NCI-H82 treated with DMSO at 0.1 percent for 48 hours (cell line): ENCODE data around the gene SEZ6.

Experiments used
- DNase-seq: peaks from one replicate; lab custom pipeline; 2025; ENCODE audit not compliant: unreplicated experiment; lab: John Stamatoyannopoulos, UW

Gene SEZ6

GRCh38 chr17:29003289-29003688 lies 2.5 kb downstream of the SEZ6 start:
- DNase-seq: no peak

- no peak for DNase-seq
These were observed 3.0 kb downstream of the SEZ6 start for GRCh38 chr17:29002811-29003210.

DNA sequence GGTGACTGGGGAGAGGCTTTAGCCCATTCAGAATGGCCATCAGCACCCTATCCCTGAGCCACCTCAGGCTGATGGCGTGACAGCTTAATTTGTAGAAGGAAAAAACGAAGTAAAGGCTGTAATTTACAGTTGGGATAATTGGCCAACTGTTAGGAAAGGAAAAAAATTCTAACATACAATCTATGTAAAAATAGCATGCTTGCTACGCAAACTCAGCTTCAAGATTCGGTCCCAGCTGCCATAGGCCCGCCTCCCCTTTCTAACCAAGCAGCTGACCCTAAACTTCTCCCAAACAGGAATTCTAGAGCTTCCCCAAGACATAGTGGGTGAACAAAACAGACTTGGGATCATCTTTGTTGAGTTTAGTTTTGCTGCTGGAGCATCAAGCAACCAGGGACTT lies 4.9 kb downstream of the SEZ6 start:
- DNase-seq: no peak

GRCh38 chr17:28999206-28999605 lies 6.6 kb downstream of the SEZ6 start:
- DNase-seq: no peak

GRCh38 chr17:28997806-28998205 lies 8.0 kb downstream of the SEZ6 start:
- DNase-seq: no peak

- no peak for DNase-seq
These were observed 9.2 kb downstream of the SEZ6 start for GRCh38 chr17:28996554-28997096.

DNA sequence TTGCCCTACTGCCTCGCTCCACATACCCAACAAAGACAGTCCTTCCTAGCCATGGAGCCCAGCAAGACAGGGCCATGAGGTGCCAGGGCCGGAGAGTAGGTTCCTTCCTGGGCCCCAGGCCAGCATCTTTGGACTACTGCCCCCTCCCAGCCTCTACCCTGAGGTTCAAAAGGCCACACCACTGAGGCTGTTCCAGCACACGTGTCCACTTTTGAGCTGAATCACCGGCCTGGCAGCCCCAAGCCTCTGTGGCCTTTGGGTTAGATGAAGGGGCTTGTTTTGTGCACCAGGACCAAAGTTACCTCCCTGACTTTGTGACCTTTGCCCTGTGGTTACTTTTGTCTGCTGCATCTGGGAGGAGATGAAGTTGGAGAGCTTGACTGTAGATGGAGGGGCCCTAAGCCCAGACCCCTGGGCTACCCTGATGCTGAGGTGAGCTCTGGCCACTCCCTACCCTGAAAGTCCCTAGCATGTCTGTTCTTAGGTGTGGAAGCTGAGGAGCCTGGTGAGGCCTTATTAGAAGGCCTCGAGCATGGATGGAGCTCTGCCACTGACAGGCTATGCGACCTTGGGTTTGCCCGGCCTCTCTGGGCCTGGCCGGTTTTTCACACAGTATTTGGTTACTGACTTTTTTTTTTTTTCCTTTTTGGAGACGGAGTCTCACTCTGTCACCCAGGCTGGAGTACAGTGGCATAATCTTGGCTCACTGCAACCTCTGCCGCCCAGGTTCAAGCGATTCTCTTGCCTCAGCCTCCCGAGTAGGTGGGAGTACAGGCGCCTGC lies 12.0 kb downstream of the SEZ6 start:
- no peak for DNase-seq

DNA sequence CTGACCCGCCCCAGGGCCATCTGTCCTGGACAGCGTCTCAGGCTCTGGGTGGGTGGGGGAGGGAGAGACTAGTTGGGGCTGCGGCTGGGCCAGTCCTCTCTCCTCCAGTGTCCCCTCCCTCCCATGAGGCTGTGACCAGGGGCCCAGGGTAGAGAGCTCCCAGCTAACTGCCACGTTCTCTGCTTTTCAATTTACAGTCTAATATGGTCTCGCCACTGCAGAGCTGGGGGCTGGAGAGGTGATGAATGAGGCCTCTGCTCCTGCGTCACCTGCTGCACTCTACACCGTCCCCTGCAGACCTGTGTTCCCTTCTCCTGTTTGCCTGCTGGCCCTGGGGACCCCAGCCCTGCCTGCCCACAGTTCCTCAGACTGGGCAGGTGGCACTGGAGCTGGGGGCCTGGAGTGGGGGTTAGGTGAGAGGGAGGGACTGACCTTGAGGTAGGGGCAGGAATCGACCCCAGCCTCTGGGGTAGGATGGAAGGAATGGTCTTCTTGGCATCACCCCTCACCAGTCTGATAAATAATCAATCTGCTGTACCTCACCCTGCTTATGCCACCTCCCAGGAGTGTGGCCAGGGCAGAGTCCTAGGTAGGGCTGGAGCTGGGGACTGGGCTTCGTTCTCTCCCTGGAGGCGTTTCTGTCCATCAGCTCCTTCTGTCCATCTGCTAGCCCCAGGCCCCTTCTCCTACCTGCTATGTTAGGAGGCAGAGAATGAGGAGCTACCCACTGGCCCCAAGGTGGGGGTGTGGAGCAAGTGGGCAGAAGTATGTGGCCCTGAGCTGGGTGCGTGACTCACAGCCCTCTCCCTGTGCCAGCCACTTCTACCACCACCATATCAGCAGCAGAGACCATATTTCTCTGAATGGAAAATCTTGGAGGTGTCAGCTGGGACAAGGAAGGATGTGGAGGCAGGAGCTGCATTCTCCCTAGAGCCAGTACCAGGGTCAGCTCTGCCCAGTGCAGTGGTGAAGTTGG lies 12.9 kb downstream of the SEZ6 start:
- no peak for DNase-seq

DNA sequence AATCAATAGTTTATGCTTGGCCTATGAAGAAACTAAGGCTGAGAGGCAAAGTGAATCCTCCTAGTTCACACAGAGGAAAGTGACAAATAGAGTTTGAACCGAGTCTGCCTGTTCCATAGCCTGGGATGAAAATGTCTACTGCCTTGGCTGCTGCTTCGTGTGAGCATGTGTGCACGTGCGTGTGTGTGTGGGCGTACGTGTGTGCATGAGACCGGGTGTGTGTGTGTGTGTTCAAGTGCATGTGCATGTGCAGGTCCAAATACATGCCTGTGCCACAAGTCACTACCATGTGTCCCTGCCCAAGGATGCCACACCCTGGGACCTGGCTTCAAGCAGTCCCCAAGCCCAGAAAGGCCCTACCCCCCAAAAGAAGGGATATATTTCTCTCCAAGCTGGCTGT lies 13.6 kb downstream of the SEZ6 start:
- DNase-seq: no peak

- no peak for DNase-seq
These were observed 14.1 kb downstream of the SEZ6 start for GRCh38 chr17:28991779-28992178.

- DNase-seq: no peak
These were observed 16.8 kb downstream of the SEZ6 start for GRCh38 chr17:28989028-28989427.

GRCh38 chr17:28988475-28988874 lies 17.4 kb downstream of the SEZ6 start:
- no peak for DNase-seq

- DNase-seq: peak; percentile 64
These were observed 18.8 kb downstream of the SEZ6 start for GRCh38 chr17:28986714-28987655.

DNA sequence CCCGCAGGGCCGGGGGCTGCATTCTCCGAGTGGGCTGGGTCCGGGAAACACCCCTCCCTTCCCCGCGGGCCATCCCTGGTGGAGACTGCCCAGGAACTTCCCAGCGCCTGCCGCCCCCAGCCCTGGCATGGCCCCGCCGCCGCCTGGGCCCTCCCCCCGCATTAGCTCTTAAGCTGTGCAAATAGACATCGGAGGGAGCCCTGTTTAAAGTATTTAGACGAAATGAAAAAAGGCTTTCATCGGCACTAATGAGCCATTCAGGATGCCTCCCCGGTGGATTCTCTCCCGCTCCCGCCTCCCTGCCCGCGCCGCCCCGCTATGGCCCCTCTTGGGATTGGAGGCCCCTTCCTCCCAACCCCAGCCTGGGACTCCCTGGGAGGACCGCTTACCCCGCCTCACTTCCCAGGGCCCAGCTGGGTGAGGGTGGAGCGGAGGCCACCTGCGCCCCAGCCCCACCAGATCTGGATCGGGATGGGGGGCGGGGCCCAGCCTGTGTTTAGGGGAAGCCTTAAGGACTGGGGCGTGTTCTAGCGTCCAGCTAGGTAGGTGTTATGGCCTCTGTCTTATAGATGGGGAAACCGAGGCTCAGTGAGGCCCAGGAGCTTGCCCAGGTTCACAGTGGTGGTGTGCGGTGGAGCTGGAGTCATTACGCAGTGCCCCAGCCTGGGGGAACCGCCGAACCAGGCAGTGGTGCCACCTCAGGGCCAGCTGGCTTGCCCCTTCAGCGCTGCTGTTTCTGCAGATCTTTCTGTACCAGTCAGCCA lies 19.7 kb downstream of the SEZ6 start:
- peak; percentile 36 for DNase-seq

DNA sequence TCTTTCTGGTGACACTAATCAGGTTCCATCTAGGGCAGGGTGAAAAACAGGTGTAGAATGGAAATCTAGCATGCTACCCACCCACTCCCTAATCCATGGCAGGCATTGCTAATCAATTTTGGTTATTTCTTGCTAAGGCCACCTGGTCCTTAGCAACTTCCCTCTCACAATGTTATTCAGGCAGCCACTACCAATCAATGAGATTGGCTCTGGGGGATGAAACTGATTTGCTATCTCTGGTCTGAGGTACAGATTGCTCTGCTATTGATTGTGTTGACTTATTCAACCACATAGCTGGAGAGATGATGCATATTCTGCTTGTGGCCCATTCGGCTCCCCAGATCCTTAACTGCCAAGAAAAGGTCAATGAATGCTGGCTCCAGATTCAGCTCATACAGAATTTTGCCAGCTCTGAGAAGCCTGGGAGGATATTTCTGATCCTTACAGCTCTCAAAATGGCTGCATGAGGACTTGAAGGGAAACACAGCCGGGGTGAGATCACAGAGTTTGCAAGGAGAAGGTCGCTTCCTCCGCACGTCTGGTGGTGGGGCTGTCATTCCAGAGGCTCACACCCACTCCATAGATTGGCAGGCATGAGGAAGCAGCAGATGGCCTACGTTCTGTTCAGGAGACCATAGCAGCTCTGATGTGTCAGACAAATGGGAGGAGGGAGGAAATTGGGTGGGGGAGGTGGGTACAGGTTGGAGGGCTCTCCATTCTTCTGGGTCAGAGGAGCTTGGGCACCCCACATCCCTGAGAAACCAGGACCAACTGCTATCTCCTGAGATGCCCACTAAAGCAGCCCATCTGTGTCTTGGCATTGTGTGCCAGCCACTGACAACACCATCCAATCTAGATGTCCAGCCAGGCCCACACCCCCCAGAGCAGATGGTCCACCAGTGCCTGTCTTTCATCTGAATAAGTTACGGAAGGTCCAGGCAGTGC lies 22.3 kb downstream of the SEZ6 start:
- DNase-seq: peak; percentile 63

GRCh38 chr17:28982131-28982793 lies 23.6 kb downstream of the SEZ6 start:
- no peak for DNase-seq

GRCh38 chr17:28978356-28978964 lies 27.4 kb downstream of the SEZ6 start:
- no peak for DNase-seq
